Ovary (tissue), 9 donors: ENCODE results near the gene TNNT2. TPM values are rescaled to one million over a fixed set of nuclear protein-coding genes. Genes with fewer than 3 reads are reported as not detected.

Source experiments
- DNase-seq, 5 donors: peaks; one replicate each; pipeline ENCODE4 v3.0.0-alpha.2; 2019 to 2020
- H3K27ac ChIP-seq, 2 donors: fragments of 200-600 bp; one replicate each; pipeline versions ENCODE4 v1.5.1 to v1.8.0; 2019 to 2022
- H3K27me3 ChIP-seq: fragments of 200-600 bp; one replicate; pipeline ENCODE4 v1.8.0; 2022
- H3K36me3 ChIP-seq: fragments of 200-600 bp; sonication (generic); one replicate; pipeline ENCODE4 v1.5.1; 2019
- H3K4me1 ChIP-seq: one replicate; pipeline ENCODE4 v1.8.1; 2013; ENCODE audit warnings: mild to moderate bottlenecking, moderate library complexity; ENCODE audit not compliant: insufficient read depth
- H3K4me3 ChIP-seq: fragments of 200-600 bp; sonication (generic); one replicate; pipeline ENCODE4 v1.5.1; 2017
- H3K9me3 ChIP-seq, 2 donors: fragments of 200-600 bp in 1 of 2; sonication (generic) in 1 of 2; one replicate each; pipeline versions ENCODE4 v1.5.1 to v1.8.1; 2013 to 2019; ENCODE audit warnings: mild to moderate bottlenecking in 1 of 2, moderate library complexity in 1 of 2
- CTCF ChIP-seq, 3 donors: fragments of 450-650 bp in 2 of 3; fragments of 200-600 bp in 1 of 3; IDR thresholded peaks; one replicate each; pipeline versions ENCODE4 v1.5.1 to v1.8.0; 2016 to 2022; ENCODE audit warnings: antibody characterized with exemption in 3 of 3, mild to moderate bottlenecking in 1 of 3
- EP300 ChIP-seq: sonication (generic); formaldehyde crosslinking; IDR thresholded peaks from one replicate; pipeline ENCODE4 v1.6.1; 2017; ENCODE audit warnings: antibody characterized with exemption
- POLR2A ChIP-seq: fragments of 450-650 bp; IDR thresholded peaks from one replicate; pipeline ENCODE4 v1.6.1; 2017; ENCODE audit warnings: antibody characterized with exemption, mild to moderate bottlenecking, moderate library complexity
- WGBS, 3 donors: extraction: QIAGEN DNeasy Blood & Tissue Kit in 1 of 3; methylation state at CpG; one replicate each; pipeline versions ENCODE4 v1.1.5 to v1.1.7; 2013 to 2017; 5-methylcytosine and 5-hydroxymethylcytosine counted together
- intact Hi-C, 4 donors: fragments of 100-400 bp; cut with DNase I; formaldehyde crosslinking; loops; one replicate each; pipeline versions ENCODE4 v1.11.0 to v1.15.1; 2022 to 2023
- polyA plus RNA-seq, 2 donors: library from polyadenylated mRNA; stranded (reverse); fragments of 200-250 nt in 1 of 2; fragments of 350-450 nt in 1 of 2; fragmentation: Illumina TruSeq in 1 of 2; extraction: RNeasy Lipid Tissue Mini Kit (QIAGEN cat#74804) in 1 of 2; gene quantifications; one replicate each; pipeline ENCODE4 v1.2.3, GENCODE V29; 2013 to 2014
- total RNA-seq, 7 donors: library from RNA; depleted of rRNA in 2 of 7; stranded (reverse); fragments of >200 nt in 2 of 7; fragmentation: NEBNext Ultra II Directional in 3 of 7; extraction: Animal tissue kit (Norgen Biotek cat#: 25700) in 3 of 7; gene quantifications; one replicate each; pipeline versions ENCODE4 v1.1.0 to v1.2.4, GENCODE V29; 2016 to 2023
- donor health status: DM: no; HTN: no; CAD: no; lungs with moderate emphysema.
- donor health status: DM: no; HTN: no; CAD: no.
- donor health status: Bipolar disorder and iron deficiency.
- donor health status: DM: yes; HTN: yes; CAD: no.
- donor health status: DM: no; HTN: no; CAD: no.
- donor health status: DM: yes; HTN: yes; CAD: no.

Gene TNNT2
- total and polyA plus RNA-seq, 9 donors: 0.11 to 2.8 (median 1.1) TPM; not detected in 1

- Histone ChIP-seq H3K4me1 (no peaks in the 10 kb centered on the region), H3K4me3 (no peak overlapping the region), H3K9me3 (no peaks in the 10 kb centered on the region), H3K27ac (no peak overlapping the region), H3K27me3 (no peaks in the 10 kb centered on the region), H3K36me3 (no peaks in the 10 kb centered on the region)
- intact Hi-C loops: no loop called here
- WGBS, 3 donors: 0 to 5% (median 4%) methylated on average over 9 of the region's 9 CpGs
- peak in 1 of 5 donors; percentile 31 for DNase-seq
- TF ChIP-seq POLR2A (no peak), EP300 (no peak), CTCF (IDR thresholded peaks at IDR 0.05) (no peak)
Observed at GRCh38 chr1:201309416-201309815, 68.1 kb downstream of the TNNT2 start.

Other genes starting within 250 kb of the TNNT2 start
- 100 to 1,000 TPM in 1 of 7 donors, 10 to 100 TPM in 6; 65.5 to 101 (median 88.8) TPM for gene TMEM9, start 223.2 kb downstream of the TNNT2 start, total RNA-seq
- gene TMEM9, start 223.2 kb downstream of the TNNT2 start, polyA plus RNA-seq: 100 to 1,000 TPM in 1 of 2 donors, 10 to 100 TPM in 1; 49.5 to 114 TPM
- gene IGFN1, start 186.9 kb downstream of the TNNT2 start, total RNA-seq: 1 to 10 TPM in 1 of 7 donors, under 1 TPM in 4, not detected in 2; 0.05 to 1.6 (median 0.23) TPM
- under 1 TPM; 0.51 to 0.95 TPM for gene IGFN1, start 186.9 kb downstream of the TNNT2 start, polyA plus RNA-seq
- under 1 TPM in 5 of 7 donors, not detected in 2; 0.07 to 0.48 (median 0.18) TPM for gene PKP1, start 94.2 kb downstream of the TNNT2 start, total RNA-seq
- under 1 TPM; 0.05 to 0.18 TPM for gene PKP1, start 94.2 kb downstream of the TNNT2 start, polyA plus RNA-seq
- 1 to 10 TPM in 5 of 7 donors, not detected in 2; 1.7 to 9.8 (median 3.9) TPM for gene LAD1, start 21.6 kb upstream of the TNNT2 start, total RNA-seq
- gene LAD1, start 21.6 kb upstream of the TNNT2 start, polyA plus RNA-seq: under 1 TPM; 0.13 to 0.98 TPM
- gene TNNI1, start 44.0 kb upstream of the TNNT2 start, total RNA-seq: under 1 TPM in 4 of 7 donors, not detected in 3; 0.15 to 0.97 (median 0.24) TPM
- gene TNNI1, start 44.0 kb upstream of the TNNT2 start, polyA plus RNA-seq: under 1 TPM in 1 of 2 donors, not detected in 1; 0.02 TPM
- 10 to 100 TPM; 21.7 to 38.2 (median 29.0) TPM for gene PHLDA3, start 91.5 kb upstream of the TNNT2 start, total RNA-seq
- 10 to 100 TPM in 1 of 2 donors, 1 to 10 TPM in 1; 4.7 to 17.5 TPM for gene PHLDA3, start 91.5 kb upstream of the TNNT2 start, polyA plus RNA-seq
- 100 to 1,000 TPM; 205 to 767 (median 274) TPM for gene CSRP1, start 129.4 kb upstream of the TNNT2 start, total RNA-seq
- gene CSRP1, start 129.4 kb upstream of the TNNT2 start, polyA plus RNA-seq: 100 to 1,000 TPM; 270 to 783 TPM
- gene NAV1, start 161.4 kb upstream of the TNNT2 start, total RNA-seq: 10 to 100 TPM in 4 of 7 donors, 1 to 10 TPM in 3; 6.2 to 19.6 (median 11.3) TPM
- gene NAV1, start 161.4 kb upstream of the TNNT2 start, polyA plus RNA-seq: 10 to 100 TPM in 1 of 2 donors, 1 to 10 TPM in 1; 3.4 to 17.3 TPM